ENCODE measurements around the gene LRRC14B. TPM values are rescaled to one million over a fixed set of nuclear protein-coding genes. Genes with fewer than 3 reads are reported as not detected.
"Not testable (repeated sequence)": the region's sequence is repeated elsewhere in the genome, so short reads cannot be mapped to it uniquely, and the experiment has no call there.

LRRC14B gene
- total RNA-seq, 1 donor from 2014 or later = not detected

- H3K27ac ChIP-seq = no peak overlapping the region
- intact Hi-C loops (cut with DNase I) = no loop called here
- no peaks in the 10 kb centered on the region for H3K36me3 ChIP-seq
- no peak for ATAC-seq
- TF ChIP-seq CTCF (IDR thresholded peaks at IDR 0.05) = no peak
- no peak for DNase-seq
- no peaks in the 10 kb centered on the region for H3K9me3 ChIP-seq
- no peak overlapping the region for H3K4me3 ChIP-seq
- H3K27me3 ChIP-seq (ENCODE audit: low read depth) = no peaks in the 10 kb centered on the region
- peaks cover under 1% of the 10 kb centered on the region for H3K4me1 ChIP-seq
Observed at GRCh38 chr5:163841-164240, 27.5 kb upstream of the LRRC14B start.

GRCh38 chr5:164244-164643, 27.1 kb upstream of the LRRC14B start:
- no peaks in the 10 kb centered on the region for H3K9me3 ChIP-seq
- TF ChIP-seq CTCF (IDR thresholded peaks at IDR 0.05) = no peak
- H3K4me3 ChIP-seq = no peak overlapping the region
- no peak overlapping the region for H3K27ac ChIP-seq
- ATAC-seq = no peak
- no peaks in the 10 kb centered on the region for H3K27me3 ChIP-seq (ENCODE audit: low read depth)
- H3K4me1 ChIP-seq = peaks cover 5% of the 10 kb centered on the region
- DNase-seq = no peak
- H3K36me3 ChIP-seq = no peaks in the 10 kb centered on the region
- intact Hi-C loops (cut with DNase I) = no loop called here

GRCh38 chr5:164783-165182, 26.5 kb upstream of the LRRC14B start:
- H3K36me3 ChIP-seq; H3K27ac ChIP-seq; ATAC-seq; intact Hi-C loops (cut with DNase I); H3K27me3 ChIP-seq (ENCODE audit: low read depth); H3K4me3 ChIP-seq; H3K9me3 ChIP-seq; DNase-seq: not testable (repeated sequence)
- peaks cover 10% of the 10 kb centered on the region for H3K4me1 ChIP-seq

GRCh38 chr5:166441-167372, 24.6 kb upstream of the LRRC14B start:
- Histone ChIP-seq H3K27ac (no peak overlapping the region), H3K9me3 (no peaks in the 10 kb centered on the region), H3K4me3 (no peak overlapping the region), H3K27me3 (ENCODE audit: low read depth) (no peaks in the 10 kb centered on the region), H3K36me3 (no peaks in the 10 kb centered on the region), H3K4me1 (peaks cover 14% of the 10 kb centered on the region)
- peak; percentile 41 for DNase-seq
- no peak for TF ChIP-seq CTCF (IDR thresholded peaks at IDR 0.05)
- intact Hi-C loops (cut with DNase I) = no loop called here
- ATAC-seq = no peak

GRCh38 chr5:167511-167910, 23.8 kb upstream of the LRRC14B start:
- no peak overlapping the region for H3K27ac ChIP-seq
- ATAC-seq = no peak
- no peaks in the 10 kb centered on the region for H3K27me3 ChIP-seq (ENCODE audit: low read depth)
- H3K36me3 ChIP-seq = no peaks in the 10 kb centered on the region
- DNase-seq = no peak
- TF ChIP-seq CTCF (IDR thresholded peaks at IDR 0.05) = no peak
- intact Hi-C loops (cut with DNase I) = no loop called here
- peaks cover 14% of the 10 kb centered on the region for H3K4me1 ChIP-seq
- no peak overlapping the region for H3K4me3 ChIP-seq
- no peaks in the 10 kb centered on the region for H3K9me3 ChIP-seq

GRCh38 chr5:167982-168660, 23.2 kb upstream of the LRRC14B start:
- intact Hi-C loops (cut with DNase I) = no loop called here
- Histone ChIP-seq H3K36me3 (no peaks in the 10 kb centered on the region), H3K4me1 (peaks cover 14% of the 10 kb centered on the region), H3K9me3 (no peaks in the 10 kb centered on the region), H3K27me3 (ENCODE audit: low read depth) (no peaks in the 10 kb centered on the region), H3K4me3 (no peak overlapping the region), H3K27ac (no peak overlapping the region)
- DNase-seq (no peak), ATAC-seq (peak in 1 of 2 donors; percentile 26)
- TF ChIP-seq CTCF (IDR thresholded peaks at IDR 0.05) = no peak
